Keratinocyte (primary cell): ENCODE data around the gene CHIA.

ENCODE experiments used
- CTCF ChIP-seq, 3 experiments: IDR thresholded peaks in 1 of 3; conservative IDR thresholded peaks in 1 of 3; optimal IDR thresholded peaks in 1 of 3; 2 replicates in 2 of 3; 3 replicates in 1 of 3; pipeline versions ENCODE3 to v1.5.1; 2011; ENCODE audit warnings: low read length in 3 of 3, mild to moderate bottlenecking in 3 of 3, moderate library complexity in 2 of 3, control low read depth in 1 of 3, inconsistent platforms in 1 of 3; ENCODE audit not compliant: insufficient read depth in 2 of 3; ENCODE audit errors: extremely low read depth in 1 of 3
- EZH2 ChIP-seq: IDR thresholded peaks from one replicate; pipeline ENCODE4 v1.6.1; 2012; ENCODE audit warnings: inconsistent platforms, mild to moderate bottlenecking, low read length, moderate library complexity

GRCh38 chr1:111369177-111369576 lies 78.5 kb downstream of the CHIA start:
- TF ChIP-seq CTCF (optimal IDR thresholded peaks at IDR 0.05 in 1 of 3, IDR thresholded peaks at IDR 0.05 in 1 of 3, conservative IDR thresholded peaks at IDR 0.05 in 1 of 3; ENCODE audit: extremely low read depth in 1 of 3, insufficient read depth in 2 of 3, low read length in 3 of 3): no peak
- no peak for TF ChIP-seq EZH2
